ENCODE measurements around the gene TPH1.

Gene TPH1

DNA sequence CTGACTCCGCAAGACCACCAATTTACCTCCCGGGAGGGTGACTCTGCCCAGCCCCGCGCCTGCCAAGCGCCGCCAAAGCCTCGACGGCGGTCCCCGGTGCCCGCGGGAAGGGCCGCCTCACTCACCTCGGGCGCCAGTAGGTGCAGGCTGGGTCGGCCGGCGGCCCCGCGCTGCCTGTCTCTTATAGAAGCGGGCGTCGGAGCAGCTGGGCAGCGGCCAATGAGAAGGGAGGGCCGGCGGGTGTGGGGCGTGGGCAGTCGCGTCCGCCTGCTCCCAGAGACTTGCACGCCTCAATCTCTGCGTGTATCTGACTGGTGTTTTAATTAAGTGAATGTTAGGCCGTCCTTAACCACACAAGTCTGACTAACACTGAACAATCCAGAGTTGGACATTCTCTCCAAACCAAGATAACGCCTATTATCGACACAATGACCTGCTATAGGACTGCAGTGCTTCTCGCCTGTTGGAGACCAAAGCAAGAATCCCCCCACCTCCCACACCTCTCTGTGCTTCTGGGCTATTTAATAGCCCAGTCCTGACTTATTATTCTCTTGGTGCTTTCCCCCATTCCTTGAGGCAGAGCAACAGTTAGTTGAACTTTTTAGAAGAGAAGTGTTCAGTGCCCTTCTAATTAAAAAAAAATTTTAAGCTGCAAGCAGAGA, at the start of gene TPH1:
Gene TPH1, minus strand, starts transcription at position 154 of the 662 bp plus-strand sequence. CDS start 5,507 bp downstream, outside the sequence.
- peak within 1 kb of the TSS; percentile 26 for H3K4me3 ChIP-seq (ENCODE audit: low read depth, low read length)
- H3K36me3 ChIP-seq (ENCODE audit: control insufficient read depth, insufficient read depth, low read length) = no peaks in the 10 kb centered on the region
- peaks cover 41% of the 10 kb centered on the region for H3K27me3 ChIP-seq (ENCODE audit: control insufficient read depth, insufficient read depth, low read length)
- no peaks in the 10 kb centered on the region for H3K4me1 ChIP-seq (ENCODE audit: control insufficient read depth, insufficient read depth, low read length)
- H3K9me3 ChIP-seq (ENCODE audit: control insufficient read depth, insufficient read depth, low read length) = no peaks in the 10 kb centered on the region
- H3K9ac ChIP-seq (ENCODE audit: low read depth, low read length) = no peak within 1 kb of the TSS

DNA sequence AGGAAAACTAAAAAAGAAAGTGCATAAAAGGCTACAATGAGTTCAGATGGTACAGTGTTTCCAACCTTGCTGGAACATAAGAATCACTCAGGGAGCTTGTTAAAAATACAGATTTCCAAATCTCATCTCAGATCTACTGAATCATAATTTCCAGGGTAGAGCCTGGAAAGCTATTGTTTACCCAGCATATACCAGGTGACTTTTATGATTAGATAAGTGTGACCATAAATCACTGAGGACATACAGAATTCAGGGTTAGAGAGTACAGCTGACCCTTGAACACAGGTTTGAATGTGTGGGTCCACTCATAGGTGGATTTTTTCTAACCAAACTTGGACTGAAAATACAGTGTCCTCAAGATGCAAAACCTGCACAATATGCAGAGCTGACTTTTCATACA, 47.9 kb upstream of the TPH1 start:
- H3K4me1 ChIP-seq (ENCODE audit: control insufficient read depth, insufficient read depth, low read length) = no peaks in the 10 kb centered on the region
- no peak overlapping the region for H3K4me3 ChIP-seq (ENCODE audit: low read depth, low read length)
- no peaks in the 10 kb centered on the region for H3K9me3 ChIP-seq (ENCODE audit: control insufficient read depth, insufficient read depth, low read length)
- H3K27me3 ChIP-seq (ENCODE audit: control insufficient read depth, insufficient read depth, low read length) = no peaks in the 10 kb centered on the region
- H3K9ac ChIP-seq (ENCODE audit: low read depth, low read length) = no peak overlapping the region
- no peaks in the 10 kb centered on the region for H3K36me3 ChIP-seq (ENCODE audit: control insufficient read depth, insufficient read depth, low read length)

DNA sequence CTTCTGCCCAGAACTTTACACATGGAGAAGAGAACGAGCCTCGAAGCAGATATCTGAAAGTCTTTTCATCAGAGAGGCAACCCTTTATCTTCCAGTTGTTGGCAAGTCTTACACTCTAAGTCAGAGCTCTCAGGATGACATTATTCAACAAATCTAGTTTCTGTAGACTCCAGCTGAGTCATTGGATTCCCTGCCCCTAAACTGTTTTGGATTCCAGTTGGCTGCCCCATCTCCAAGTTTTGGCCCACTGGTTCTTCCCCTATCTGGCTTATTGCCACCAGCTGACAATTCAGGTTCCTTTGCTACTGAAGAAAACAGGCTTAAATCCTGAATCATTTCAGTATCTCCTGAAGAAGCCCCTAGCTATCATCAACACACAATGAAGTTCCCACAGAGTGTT, 45.7 kb upstream of the TPH1 start:
- H3K36me3 ChIP-seq (ENCODE audit: control insufficient read depth, insufficient read depth, low read length) = peaks cover 9% of the 10 kb centered on the region

DNA sequence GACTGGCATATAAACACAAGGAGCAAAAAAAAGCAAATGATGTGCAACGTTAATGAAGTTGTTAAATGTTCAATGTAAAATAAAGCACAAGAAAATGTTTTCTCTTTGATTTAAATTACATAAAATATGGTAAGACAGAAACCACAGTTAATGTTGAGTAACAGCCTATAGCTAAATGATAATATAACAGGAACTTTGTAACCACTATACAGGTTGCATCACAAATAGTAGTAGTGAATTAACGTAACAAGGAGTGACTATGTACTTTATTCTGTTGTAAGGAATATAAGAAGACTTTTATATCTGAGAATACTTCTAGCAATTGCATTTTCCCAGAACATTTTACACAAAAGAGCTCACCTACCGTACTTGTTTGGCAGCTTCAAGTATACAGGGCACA, 42.9 kb upstream of the TPH1 start:
- Histone ChIP-seq H3K4me3 (ENCODE audit: low read depth, low read length) (no peak overlapping the region), H3K9ac (ENCODE audit: low read depth, low read length) (no peak overlapping the region), H3K27me3 (ENCODE audit: control insufficient read depth, insufficient read depth, low read length) (no peaks in the 10 kb centered on the region), H3K4me1 (ENCODE audit: control insufficient read depth, insufficient read depth, low read length) (no peaks in the 10 kb centered on the region), H3K36me3 (ENCODE audit: control insufficient read depth, insufficient read depth, low read length) (peaks cover 12% of the 10 kb centered on the region), H3K9me3 (ENCODE audit: control insufficient read depth, insufficient read depth, low read length) (no peaks in the 10 kb centered on the region)

More for the DNA sequence above, 45.7 kb upstream of the TPH1 start:
- no peaks in the 10 kb centered on the region for H3K27me3 ChIP-seq (ENCODE audit: control insufficient read depth, insufficient read depth, low read length)
- no peak overlapping the region for H3K4me3 ChIP-seq (ENCODE audit: low read depth, low read length)
- H3K4me1 ChIP-seq (ENCODE audit: control insufficient read depth, insufficient read depth, low read length) = no peaks in the 10 kb centered on the region
- no peaks in the 10 kb centered on the region for H3K9me3 ChIP-seq (ENCODE audit: control insufficient read depth, insufficient read depth, low read length)
- H3K9ac ChIP-seq (ENCODE audit: low read depth, low read length) = no peak overlapping the region

DNA sequence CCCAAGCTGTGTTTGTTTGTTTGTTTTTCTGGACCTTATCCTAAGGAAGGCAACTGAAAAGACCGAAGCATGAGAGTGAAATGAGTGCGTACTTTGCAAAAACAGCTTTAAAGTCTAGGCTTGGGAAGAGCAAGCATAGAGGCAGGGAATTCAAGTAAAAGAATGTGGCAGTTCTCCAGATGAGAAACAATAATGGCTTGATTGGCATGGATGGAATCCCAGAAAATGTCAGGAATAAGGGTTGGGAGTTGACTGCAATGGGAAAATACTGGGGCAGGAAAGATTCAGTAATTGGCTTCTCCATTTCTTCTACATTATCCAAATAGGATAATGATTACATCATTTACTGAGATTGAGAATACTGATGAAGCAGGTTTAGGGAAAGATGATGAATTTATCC, 42.3 kb upstream of the TPH1 start:
- Histone ChIP-seq H3K36me3 (ENCODE audit: control insufficient read depth, insufficient read depth, low read length) (peaks cover 12% of the 10 kb centered on the region), H3K4me3 (ENCODE audit: low read depth, low read length) (no peak overlapping the region), H3K9me3 (ENCODE audit: control insufficient read depth, insufficient read depth, low read length) (no peaks in the 10 kb centered on the region), H3K4me1 (ENCODE audit: control insufficient read depth, insufficient read depth, low read length) (no peaks in the 10 kb centered on the region), H3K9ac (ENCODE audit: low read depth, low read length) (no peak overlapping the region), H3K27me3 (ENCODE audit: control insufficient read depth, insufficient read depth, low read length) (no peaks in the 10 kb centered on the region)

GRCh38 chr11:18081551-18081950, 35.5 kb upstream of the TPH1 start:
- H3K36me3 ChIP-seq (ENCODE audit: control insufficient read depth, insufficient read depth, low read length) = peaks cover 7% of the 10 kb centered on the region
- no peaks in the 10 kb centered on the region for H3K27me3 ChIP-seq (ENCODE audit: control insufficient read depth, insufficient read depth, low read length)
- H3K9me3 ChIP-seq (ENCODE audit: control insufficient read depth, insufficient read depth, low read length) = no peaks in the 10 kb centered on the region
- no peak overlapping the region for H3K9ac ChIP-seq (ENCODE audit: low read depth, low read length)
- no peaks in the 10 kb centered on the region for H3K4me1 ChIP-seq (ENCODE audit: control insufficient read depth, insufficient read depth, low read length)
- H3K4me3 ChIP-seq (ENCODE audit: low read depth, low read length) = no peak overlapping the region

- H3K27me3 ChIP-seq (ENCODE audit: control insufficient read depth, insufficient read depth, low read length) = no peaks in the 10 kb centered on the region
- H3K9me3 ChIP-seq (ENCODE audit: control insufficient read depth, insufficient read depth, low read length) = no peaks in the 10 kb centered on the region
- no peak overlapping the region for H3K9ac ChIP-seq (ENCODE audit: low read depth, low read length)
- H3K36me3 ChIP-seq (ENCODE audit: control insufficient read depth, insufficient read depth, low read length) = peaks cover 7% of the 10 kb centered on the region
- no peaks in the 10 kb centered on the region for H3K4me1 ChIP-seq (ENCODE audit: control insufficient read depth, insufficient read depth, low read length)
- H3K4me3 ChIP-seq (ENCODE audit: low read depth, low read length) = no peak overlapping the region
These were observed 34.4 kb upstream of the TPH1 start for GRCh38 chr11:18080451-18080850.

- Histone ChIP-seq H3K9ac (ENCODE audit: low read depth, low read length) (no peak overlapping the region), H3K4me1 (ENCODE audit: control insufficient read depth, insufficient read depth, low read length) (no peaks in the 10 kb centered on the region), H3K9me3 (ENCODE audit: control insufficient read depth, insufficient read depth, low read length) (no peaks in the 10 kb centered on the region), H3K27me3 (ENCODE audit: control insufficient read depth, insufficient read depth, low read length) (no peaks in the 10 kb centered on the region), H3K36me3 (ENCODE audit: control insufficient read depth, insufficient read depth, low read length) (peaks cover 3% of the 10 kb centered on the region), H3K4me3 (ENCODE audit: low read depth, low read length) (no peak overlapping the region)
These were observed 32.8 kb upstream of the TPH1 start for GRCh38 chr11:18078909-18079308.

DNA sequence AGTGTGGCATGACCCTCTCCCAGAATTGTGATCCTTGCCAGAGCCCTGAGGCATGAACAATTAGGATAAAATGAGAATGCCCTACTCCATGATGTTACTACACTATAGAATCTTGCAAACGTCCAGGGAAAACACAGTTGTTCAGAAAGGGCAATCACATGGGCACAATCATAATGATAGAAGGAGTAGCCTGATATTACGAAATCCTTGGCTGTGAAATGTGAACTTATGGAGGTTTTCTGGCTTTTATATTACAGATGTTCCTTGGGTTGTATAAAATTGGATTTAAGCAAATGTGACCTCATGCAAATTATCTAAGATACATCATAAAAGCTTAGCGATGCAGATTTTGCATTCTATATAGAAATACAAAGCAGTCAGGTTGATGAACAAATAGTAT, 29.4 kb upstream of the TPH1 start:
- no peak overlapping the region for H3K4me3 ChIP-seq (ENCODE audit: low read depth, low read length)
- peaks cover 2% of the 10 kb centered on the region for H3K36me3 ChIP-seq (ENCODE audit: control insufficient read depth, insufficient read depth, low read length)
- no peaks in the 10 kb centered on the region for H3K27me3 ChIP-seq (ENCODE audit: control insufficient read depth, insufficient read depth, low read length)
- no peak overlapping the region for H3K9ac ChIP-seq (ENCODE audit: low read depth, low read length)
- H3K4me1 ChIP-seq (ENCODE audit: control insufficient read depth, insufficient read depth, low read length) = no peaks in the 10 kb centered on the region
- no peaks in the 10 kb centered on the region for H3K9me3 ChIP-seq (ENCODE audit: control insufficient read depth, insufficient read depth, low read length)

- H3K36me3 ChIP-seq (ENCODE audit: control insufficient read depth, insufficient read depth, low read length) = no peaks in the 10 kb centered on the region
- no peak overlapping the region for H3K9ac ChIP-seq (ENCODE audit: low read depth, low read length)
- H3K27me3 ChIP-seq (ENCODE audit: control insufficient read depth, insufficient read depth, low read length) = no peaks in the 10 kb centered on the region
- H3K4me3 ChIP-seq (ENCODE audit: low read depth, low read length) = no peak overlapping the region
- H3K9me3 ChIP-seq (ENCODE audit: control insufficient read depth, insufficient read depth, low read length) = no peaks in the 10 kb centered on the region
- no peaks in the 10 kb centered on the region for H3K4me1 ChIP-seq (ENCODE audit: control insufficient read depth, insufficient read depth, low read length)
These were observed 25.1 kb upstream of the TPH1 start for GRCh38 chr11:18071098-18071705.

- no peak overlapping the region for H3K4me3 ChIP-seq (ENCODE audit: low read depth, low read length)
- no peak overlapping the region for H3K9ac ChIP-seq (ENCODE audit: low read depth, low read length)
- no peaks in the 10 kb centered on the region for H3K4me1 ChIP-seq (ENCODE audit: control insufficient read depth, insufficient read depth, low read length)
- H3K27me3 ChIP-seq (ENCODE audit: control insufficient read depth, insufficient read depth, low read length) = no peaks in the 10 kb centered on the region
- H3K9me3 ChIP-seq (ENCODE audit: control insufficient read depth, insufficient read depth, low read length) = no peaks in the 10 kb centered on the region
- no peaks in the 10 kb centered on the region for H3K36me3 ChIP-seq (ENCODE audit: control insufficient read depth, insufficient read depth, low read length)
These were observed 21.3 kb upstream of the TPH1 start for GRCh38 chr11:18067372-18067771.

GRCh38 chr11:18066626-18067025, 20.6 kb upstream of the TPH1 start:
- H3K4me3 ChIP-seq (ENCODE audit: low read depth, low read length) = no peak overlapping the region
- no peaks in the 10 kb centered on the region for H3K4me1 ChIP-seq (ENCODE audit: control insufficient read depth, insufficient read depth, low read length)
- H3K9ac ChIP-seq (ENCODE audit: low read depth, low read length) = no peak overlapping the region
- no peaks in the 10 kb centered on the region for H3K9me3 ChIP-seq (ENCODE audit: control insufficient read depth, insufficient read depth, low read length)
- H3K27me3 ChIP-seq (ENCODE audit: control insufficient read depth, insufficient read depth, low read length) = no peaks in the 10 kb centered on the region
- no peaks in the 10 kb centered on the region for H3K36me3 ChIP-seq (ENCODE audit: control insufficient read depth, insufficient read depth, low read length)
